Measurements from ENCODE around the gene UBFD1.
"Not testable (repeated sequence)": the region's sequence is repeated elsewhere in the genome, so short reads cannot be mapped to it uniquely, and the experiment has no call there.

Gene UBFD1

GRCh38 chr16:23578101-23578830 is 20.7 kb downstream of the UBFD1 start:
- Histone ChIP-seq H3K4me3 (ENCODE audit: low read depth, low read length) (no peak overlapping the region), H3K4me2 (ENCODE audit: low read length) (no peak overlapping the region), H3K36me3 (ENCODE audit: control insufficient read depth, insufficient read depth, low read length) (no peaks in the 10 kb centered on the region), H2AFZ (no peak overlapping the region), H3K9ac (no peak overlapping the region), H3K4me1 (no peaks in the 10 kb centered on the region), H3K79me2 (no peaks in the 10 kb centered on the region), H3K27me3 (ENCODE audit: control insufficient read depth, insufficient read depth, low read length) (no peaks in the 10 kb centered on the region), H3K9me3 (ENCODE audit: control insufficient read depth, low read length) (no peaks in the 10 kb centered on the region), H3K27ac (no peak overlapping the region)
- TF ChIP-seq CTCF (IDR thresholded peaks at IDR 0.05): no peak

DNA sequence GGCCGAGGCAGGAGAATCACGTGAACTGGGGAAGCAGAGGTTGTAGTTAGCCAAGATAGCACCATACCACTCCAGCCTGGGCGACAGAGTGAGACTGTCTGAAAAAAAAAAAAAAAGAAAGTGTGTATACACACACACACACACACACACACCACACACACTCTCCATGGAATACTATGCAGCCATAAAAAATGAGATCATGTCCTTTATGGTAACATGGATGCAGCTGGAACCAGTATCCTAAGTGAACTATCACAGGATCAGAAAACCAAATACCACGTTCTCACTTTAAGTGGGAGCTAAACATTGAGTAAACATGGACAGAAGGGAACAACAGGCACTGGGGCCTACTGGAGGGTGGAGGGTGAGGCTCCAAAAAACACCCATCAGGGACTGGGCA is 21.8 kb downstream of the UBFD1 start:
- Histone ChIP-seq H3K27ac (no peak overlapping the region), H3K4me3 (ENCODE audit: low read depth, low read length) (no peak overlapping the region), H3K9me3 (ENCODE audit: control insufficient read depth, low read length) (no peaks in the 10 kb centered on the region), H2AFZ (no peak overlapping the region), H3K79me2 (no peaks in the 10 kb centered on the region), H3K9ac (no peak overlapping the region), H3K4me1 (no peaks in the 10 kb centered on the region), H3K27me3 (ENCODE audit: control insufficient read depth, insufficient read depth, low read length) (no peaks in the 10 kb centered on the region), H3K4me2 (ENCODE audit: low read length) (no peak overlapping the region), H3K36me3 (ENCODE audit: control insufficient read depth, insufficient read depth, low read length) (no peaks in the 10 kb centered on the region)
- no peak for TF ChIP-seq CTCF (IDR thresholded peaks at IDR 0.05)

- no peaks in the 10 kb centered on the region for H3K36me3 ChIP-seq (ENCODE audit: control insufficient read depth, insufficient read depth, low read length)
- no peak overlapping the region for H3K4me2 ChIP-seq (ENCODE audit: low read length)
- H3K9me3 ChIP-seq (ENCODE audit: control insufficient read depth, low read length): no peaks in the 10 kb centered on the region
- no peaks in the 10 kb centered on the region for H3K27me3 ChIP-seq (ENCODE audit: control insufficient read depth, insufficient read depth, low read length)
- H3K9ac ChIP-seq: no peak overlapping the region
- H2AFZ ChIP-seq: no peak overlapping the region
- no peaks in the 10 kb centered on the region for H3K4me1 ChIP-seq
- H3K79me2 ChIP-seq: no peaks in the 10 kb centered on the region
- TF ChIP-seq CTCF (IDR thresholded peaks at IDR 0.05): no peak
- H3K4me3 ChIP-seq (ENCODE audit: low read depth, low read length): no peak overlapping the region
- H3K27ac ChIP-seq: no peak overlapping the region
These were observed 22.9 kb downstream of the UBFD1 start for GRCh38 chr16:23580391-23580790.

GRCh38 chr16:23581764-23582163 is 24.2 kb downstream of the UBFD1 start:
- no peaks in the 10 kb centered on the region for H3K79me2 ChIP-seq
- H3K36me3 ChIP-seq (ENCODE audit: control insufficient read depth, insufficient read depth, low read length): no peaks in the 10 kb centered on the region
- H2AFZ ChIP-seq: no peak overlapping the region
- TF ChIP-seq CTCF (IDR thresholded peaks at IDR 0.05): no peak
- no peaks in the 10 kb centered on the region for H3K27me3 ChIP-seq (ENCODE audit: control insufficient read depth, insufficient read depth, low read length)
- no peak overlapping the region for H3K4me2 ChIP-seq (ENCODE audit: low read length)
- H3K9me3 ChIP-seq (ENCODE audit: control insufficient read depth, low read length): no peaks in the 10 kb centered on the region
- H3K4me3 ChIP-seq (ENCODE audit: low read depth, low read length): no peak overlapping the region
- H3K9ac ChIP-seq: no peak overlapping the region
- H3K4me1 ChIP-seq: no peaks in the 10 kb centered on the region
- H3K27ac ChIP-seq: no peak overlapping the region

DNA sequence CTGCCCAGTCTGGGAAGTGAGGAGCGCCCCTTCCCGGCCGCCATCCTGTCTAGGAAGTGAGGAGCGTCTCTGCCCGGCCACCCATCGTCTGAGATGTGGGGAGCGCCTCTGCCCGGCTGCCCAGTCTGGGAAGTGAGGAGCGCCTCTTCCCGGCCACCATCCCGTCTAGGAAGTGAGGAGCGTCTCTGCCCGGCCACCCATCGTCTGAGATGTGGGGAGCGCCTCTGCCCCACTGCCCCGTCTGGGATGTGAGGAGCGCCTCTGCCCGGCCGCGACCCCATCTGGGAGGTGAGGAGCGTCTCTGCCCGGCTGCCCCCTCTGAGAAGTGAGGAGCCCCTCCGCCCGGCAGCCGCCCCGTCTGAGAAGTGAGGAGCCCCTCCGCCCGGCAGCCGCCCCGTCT is 25.7 kb downstream of the UBFD1 start:
- not testable (repeated sequence) for H3K27me3 ChIP-seq (ENCODE audit: control insufficient read depth, insufficient read depth, low read length); H3K9me3 ChIP-seq (ENCODE audit: control insufficient read depth, low read length); H3K4me3 ChIP-seq (ENCODE audit: low read depth, low read length); H3K9ac ChIP-seq; H3K36me3 ChIP-seq (ENCODE audit: control insufficient read depth, insufficient read depth, low read length); H3K4me2 ChIP-seq (ENCODE audit: low read length); H3K79me2 ChIP-seq; H2AFZ ChIP-seq; H3K27ac ChIP-seq; H3K4me1 ChIP-seq
